Measurements from ENCODE around the gene HOXB9. TPM values are rescaled to one million over a fixed set of nuclear protein-coding genes. Genes with fewer than 3 reads are reported as not detected.

HOXB9 gene
- total RNA-seq, 1 experiment from 2014 or later = not detected

DNA sequence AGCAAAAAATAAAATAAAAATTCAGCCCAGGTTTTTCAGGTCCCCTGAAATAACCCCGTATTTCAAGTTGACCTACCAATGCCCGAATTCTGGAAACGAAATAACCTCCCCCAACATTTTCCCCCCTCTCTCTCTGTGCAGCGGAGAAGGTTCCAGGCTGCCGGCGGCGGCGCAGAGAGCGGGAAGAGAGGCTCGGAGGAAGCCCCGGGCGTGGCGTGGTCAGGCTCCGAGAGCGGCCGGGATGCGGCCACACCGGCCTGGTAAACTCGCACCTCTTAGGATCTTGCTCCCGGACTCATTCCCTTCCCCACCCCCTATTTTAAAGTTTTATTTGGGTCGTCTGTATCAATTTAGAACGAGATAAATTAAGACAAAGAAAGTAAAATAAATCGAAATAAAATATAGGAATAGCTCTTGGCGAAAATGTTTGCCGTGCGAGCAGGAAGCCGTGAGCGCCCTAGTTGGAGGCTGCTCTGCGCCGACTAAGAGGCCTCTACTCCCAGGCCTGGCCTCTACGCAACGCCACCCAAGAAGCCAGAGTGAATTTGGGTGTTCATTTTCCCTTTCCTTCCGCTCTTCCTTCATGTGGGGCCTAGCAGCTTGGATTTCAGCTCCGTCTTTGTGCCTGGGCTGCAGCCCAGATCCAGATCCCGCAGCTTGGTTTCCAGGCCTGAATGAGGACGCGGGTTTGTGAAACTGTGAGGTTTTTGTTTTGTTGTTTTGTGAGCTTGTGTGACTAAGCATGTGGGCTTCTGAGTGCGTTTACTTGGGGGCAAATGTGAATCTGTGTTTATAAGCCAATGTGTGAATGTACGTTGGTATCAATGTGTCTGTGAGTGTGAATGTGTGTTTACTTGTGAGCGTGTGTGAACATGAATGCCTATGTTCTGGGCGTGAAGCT is 19.9 kb downstream of the HOXB9 start:
- Histone ChIP-seq H2BK5ac (ENCODE audit: insufficient read length, low read length) (no peak overlapping the region), H2BK20ac (ENCODE audit: low read depth, low read length, poor library complexity, severe bottlenecking) (no peak overlapping the region), H3K27me3 (ENCODE audit: insufficient read depth, low read length) (peaks cover 98% of the 10 kb centered on the region), H2BK15ac (ENCODE audit: low read depth, low read length) (no peak overlapping the region), H3K79me2 (ENCODE audit: insufficient read depth, low read length) (no peaks in the 10 kb centered on the region), H3K14ac (ENCODE audit: insufficient read depth, low read length) (no peak overlapping the region), H3K18ac (ENCODE audit: insufficient read length, low read depth, low read length) (no peak overlapping the region), H3K4me1 (ENCODE audit: insufficient read depth, low read length) (no peaks in the 10 kb centered on the region), H3K23ac (ENCODE audit: insufficient read length, low read depth, low read length) (no peak overlapping the region), H3K56ac (ENCODE audit: insufficient read length, low read depth, low read length) (no peak overlapping the region), H3T11ph (ENCODE audit: low read length) (no peak overlapping the region), H2AK5ac (ENCODE audit: insufficient read length, low read length) (no peak overlapping the region), H3K27ac (ENCODE audit: insufficient read length, low read depth, low read length) (no peak overlapping the region), H2BK12ac (ENCODE audit: insufficient read length, low read depth, low read length) (no peak overlapping the region), H2AFZ (ENCODE audit: low read length) (no peak overlapping the region), H4K5ac (ENCODE audit: insufficient read length, low read depth, low read length) (no peak overlapping the region), H4K91ac (ENCODE audit: insufficient read length, low read depth, low read length) (no peak overlapping the region), H2BK120ac (ENCODE audit: low read depth, low read length, poor library complexity, severe bottlenecking) (no peak overlapping the region), H3K79me1 (ENCODE audit: insufficient read depth, low read depth, low read length, poor library complexity, severe bottlenecking) (no peaks in the 10 kb centered on the region), H3K9ac (ENCODE audit: extremely low read depth, insufficient read length, low read length) (no peak overlapping the region), H3K9me3 (ENCODE audit: control insufficient read depth, low read depth, low read length) (no peaks in the 10 kb centered on the region), H3K4me2 (ENCODE audit: insufficient read depth, insufficient read length, low read length) (no peak overlapping the region), H3K23me2 (ENCODE audit: insufficient read length, low read depth, low read length, poor library complexity, severe bottlenecking) (peaks cover 5% of the 10 kb centered on the region), H4K8ac (replicated peaks; ENCODE audit: insufficient read length, low read depth, low read length) (no peak overlapping the region), H3K4ac (ENCODE audit: low read depth, low read length) (no peak overlapping the region), H4K20me1 (ENCODE audit: control insufficient read depth, insufficient read depth, insufficient read length) (no peaks in the 10 kb centered on the region)
- peaks cover 4 to 9% of the 10 kb centered on the region in 2 experiments; a peak in 3 of 4 replicates for H3K4me1 Mint-ChIP-seq
- WGBS (ENCODE audit: extremely low coverage, insufficient read length, low lambda C conversion rate) = no CpG with 5 or more reads among the region's 41 CpGs
- H3K36me3 Mint-ChIP-seq (ENCODE audit: insufficient read depth in 1 of 3, low read depth in 3 of 3) = no peaks in the 10 kb centered on the region; a peak in 1 of 7 replicates
- peaks cover 100% of the 10 kb centered on the region for H3K27me3 Mint-ChIP-seq (ENCODE audit: low read depth)
- H3K27ac Mint-ChIP-seq = no peak overlapping the region
- peaks cover 7 to 16% of the 10 kb centered on the region in 2 experiments for H3K9me3 Mint-ChIP-seq
- DNase-seq = no peak
- H3K4me3 Mint-ChIP-seq = no peak overlapping the region
- TF ChIP-seq, protein P1, sequence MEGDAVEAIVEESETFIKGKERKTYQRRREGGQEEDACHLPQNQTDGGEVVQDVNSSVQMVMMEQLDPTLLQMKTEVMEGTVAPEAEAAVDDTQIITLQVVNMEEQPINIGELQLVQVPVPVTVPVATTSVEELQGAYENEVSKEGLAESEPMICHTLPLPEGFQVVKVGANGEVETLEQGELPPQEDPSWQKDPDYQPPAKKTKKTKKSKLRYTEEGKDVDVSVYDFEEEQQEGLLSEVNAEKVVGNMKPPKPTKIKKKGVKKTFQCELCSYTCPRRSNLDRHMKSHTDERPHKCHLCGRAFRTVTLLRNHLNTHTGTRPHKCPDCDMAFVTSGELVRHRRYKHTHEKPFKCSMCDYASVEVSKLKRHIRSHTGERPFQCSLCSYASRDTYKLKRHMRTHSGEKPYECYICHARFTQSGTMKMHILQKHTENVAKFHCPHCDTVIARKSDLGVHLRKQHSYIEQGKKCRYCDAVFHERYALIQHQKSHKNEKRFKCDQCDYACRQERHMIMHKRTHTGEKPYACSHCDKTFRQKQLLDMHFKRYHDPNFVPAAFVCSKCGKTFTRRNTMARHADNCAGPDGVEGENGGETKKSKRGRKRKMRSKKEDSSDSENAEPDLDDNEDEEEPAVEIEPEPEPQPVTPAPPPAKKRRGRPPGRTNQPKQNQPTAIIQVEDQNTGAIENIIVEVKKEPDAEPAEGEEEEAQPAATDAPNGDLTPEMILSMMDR (conservative IDR thresholded peaks at IDR 0.05) = no peak

Measured in H9 (cell line).